ENCODE results near the gene CRELD1.
"Not testable (repeated sequence)": the region's sequence is repeated elsewhere in the genome, so short reads cannot be mapped to it uniquely, and the experiment has no call there.

Gene CRELD1

DNA sequence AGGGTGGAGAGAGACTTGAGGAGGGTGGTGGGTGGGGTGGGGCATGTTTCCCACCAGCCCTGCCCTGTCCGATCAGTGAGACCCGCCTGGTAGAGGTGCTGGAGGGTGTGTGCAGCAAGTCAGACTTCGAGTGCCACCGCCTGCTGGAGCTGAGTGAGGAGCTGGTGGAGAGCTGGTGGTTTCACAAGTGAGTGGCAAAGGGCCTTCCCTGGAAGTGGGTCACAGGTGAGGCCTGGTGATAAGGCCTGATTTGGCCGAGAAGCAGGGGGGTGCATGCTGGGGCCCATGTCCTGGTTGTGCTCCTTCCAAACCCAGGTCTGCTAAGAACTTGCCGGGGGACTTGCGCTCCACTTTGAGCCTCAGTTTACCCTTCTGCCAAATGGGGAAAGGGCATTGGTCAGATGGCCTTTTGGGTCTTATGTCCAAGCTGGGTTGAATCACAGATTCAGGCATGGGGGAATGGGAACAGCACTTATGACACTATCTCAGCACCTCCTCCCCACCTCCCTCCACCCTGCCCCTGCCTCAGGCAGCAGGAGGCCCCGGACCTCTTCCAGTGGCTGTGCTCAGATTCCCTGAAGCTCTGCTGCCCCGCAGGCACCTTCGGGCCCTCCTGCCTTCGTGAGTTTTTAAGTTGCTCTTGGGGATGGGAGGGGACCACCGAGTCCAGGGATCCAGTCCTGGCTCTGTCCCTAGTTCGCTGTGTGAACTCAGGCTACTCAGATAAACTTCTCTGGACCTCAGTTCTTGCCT is 4.0 kb downstream of the CRELD1 start:
- DNase-seq, result no peak

- DNase-seq, result no peak
Measured at GRCh38 chr3:9938966-9939365, 5.3 kb downstream of the CRELD1 start.

DNA sequence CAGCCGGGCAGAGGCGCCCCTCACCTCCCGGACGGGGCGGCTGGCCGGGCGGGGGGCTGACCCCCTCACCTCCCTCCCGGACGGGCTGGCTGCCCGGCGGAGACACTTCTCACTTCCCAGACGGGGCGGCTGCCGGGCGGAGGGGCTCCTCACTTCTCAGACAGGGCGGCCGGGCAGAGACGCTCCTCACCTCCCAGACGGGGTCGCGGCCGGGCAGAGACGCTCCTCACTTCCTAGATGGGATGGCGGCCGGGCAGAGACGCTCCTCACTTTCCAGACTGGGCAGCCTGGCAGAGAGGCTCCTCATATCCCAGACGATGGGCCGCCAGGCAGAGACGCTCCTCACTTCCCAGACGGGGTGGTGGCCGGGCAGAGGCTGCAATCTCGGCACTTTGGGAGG is 6.3 kb downstream of the CRELD1 start:
- not testable (repeated sequence) for DNase-seq

DNA sequence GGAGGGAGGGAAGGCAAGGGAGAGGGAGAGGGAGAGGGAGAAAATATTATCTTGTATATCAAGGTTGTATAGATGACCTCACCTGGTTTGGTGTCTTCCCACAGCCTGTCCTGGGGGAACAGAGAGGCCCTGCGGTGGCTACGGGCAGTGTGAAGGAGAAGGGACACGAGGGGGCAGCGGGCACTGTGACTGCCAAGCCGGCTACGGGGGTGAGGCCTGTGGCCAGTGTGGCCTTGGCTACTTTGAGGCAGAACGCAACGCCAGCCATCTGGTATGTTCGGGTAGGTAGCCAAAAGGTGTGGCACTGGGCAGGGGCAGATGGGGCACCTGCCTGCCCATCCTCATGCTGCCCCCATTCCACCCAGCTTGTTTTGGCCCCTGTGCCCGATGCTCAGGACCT is 7.1 kb downstream of the CRELD1 start:
- DNase-seq, result no peak

DNA sequence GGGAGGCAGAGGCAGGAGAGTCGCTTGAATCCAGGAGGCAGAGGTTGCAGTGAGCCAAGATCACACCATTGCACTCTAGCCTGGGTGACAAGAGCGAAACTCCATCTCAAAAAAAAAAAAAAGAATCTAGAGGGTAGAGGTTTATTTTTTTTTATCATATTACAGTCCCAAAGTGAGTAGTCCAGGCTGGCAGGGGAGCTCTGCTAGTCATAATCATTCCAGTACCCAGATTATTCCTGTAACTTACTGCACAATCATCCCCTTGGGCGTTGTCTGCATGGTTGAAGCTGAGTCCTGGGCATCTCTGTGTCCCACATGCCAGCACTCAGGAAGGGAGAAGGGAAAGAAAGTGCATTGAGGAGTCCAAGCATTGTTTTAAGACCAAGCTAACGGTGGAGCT is 8.5 kb downstream of the CRELD1 start:
- DNase-seq, result no peak

GRCh38 chr3:9942934-9943690 is 9.5 kb downstream of the CRELD1 start:
- DNase-seq, result no peak

- DNase-seq, result no peak
Measured at GRCh38 chr3:9944271-9944670, 10.6 kb downstream of the CRELD1 start.

DNA sequence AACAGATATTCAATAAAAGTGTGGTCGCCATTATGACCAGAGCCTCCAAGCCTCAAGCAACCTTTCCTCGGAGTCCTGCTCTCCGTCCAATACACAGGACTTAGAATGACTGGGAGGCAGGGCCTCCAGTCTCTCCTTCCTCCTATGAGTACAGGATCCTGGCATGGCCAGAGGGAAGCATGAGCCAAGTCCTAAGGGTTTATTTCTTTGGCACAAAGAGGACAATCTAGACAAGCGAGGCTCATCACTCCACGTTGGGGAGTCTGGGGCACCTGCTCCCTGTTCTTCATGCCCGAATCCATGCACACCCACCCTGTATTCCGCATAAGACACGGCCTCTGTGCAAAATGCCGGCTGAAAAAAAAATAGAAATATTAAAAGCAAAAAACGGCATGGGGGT is 11.7 kb downstream of the CRELD1 start:
- DNase-seq, result no peak

- peak; percentile 92 for DNase-seq
Measured at GRCh38 chr3:9946112-9947024, 12.7 kb downstream of the CRELD1 start.

GRCh38 chr3:9947025-9947995 is 13.7 kb downstream of the CRELD1 start:
- peak; percentile 37 for DNase-seq

GRCh38 chr3:9948586-9948985 is 15.0 kb downstream of the CRELD1 start:
- DNase-seq, result peak; percentile 50

DNA sequence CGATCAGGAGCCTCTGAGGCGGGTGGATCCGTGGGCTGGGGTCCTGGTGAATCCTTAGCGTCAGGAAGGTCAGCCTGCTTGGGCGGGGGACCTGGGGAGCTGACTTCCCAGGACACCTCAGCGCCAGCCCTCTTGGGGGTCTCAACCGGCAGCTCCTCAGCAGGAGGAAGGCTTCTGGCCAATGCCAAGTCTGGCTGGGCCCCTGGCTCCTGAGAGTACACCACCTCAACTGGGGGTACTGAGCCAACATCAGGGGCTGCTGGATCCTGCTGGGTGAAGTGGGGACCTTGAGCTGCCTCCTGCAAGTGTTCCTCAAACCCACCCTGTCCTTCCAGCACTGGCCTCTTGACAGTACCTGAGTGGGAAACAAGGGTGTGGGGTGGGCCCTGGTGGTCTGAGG is 15.5 kb downstream of the CRELD1 start:
- DNase-seq, result no peak

DNA sequence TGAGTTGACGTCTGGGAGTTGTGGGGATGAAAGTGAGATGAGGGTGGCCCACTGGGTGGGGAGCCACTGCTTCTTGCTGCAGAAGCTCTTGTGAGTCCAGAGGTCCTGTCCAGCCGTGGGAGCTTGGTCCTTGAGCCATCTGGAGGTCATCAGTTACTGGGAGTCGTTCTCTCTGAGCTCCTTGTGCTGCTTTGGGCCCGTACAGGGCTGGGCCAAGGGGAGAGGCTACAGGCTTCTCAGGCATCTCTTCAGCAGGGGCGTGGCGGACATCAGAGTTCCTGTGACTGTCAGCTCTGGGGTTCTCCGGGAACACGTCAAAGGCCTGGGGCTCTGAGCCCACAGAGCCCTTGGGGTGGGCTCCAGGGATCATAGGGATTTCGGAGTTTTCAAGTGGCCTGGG is 16.0 kb downstream of the CRELD1 start:
- DNase-seq, result no peak

- no peak for DNase-seq
Measured at GRCh38 chr3:9951126-9951525, 17.5 kb downstream of the CRELD1 start.

- no peak for DNase-seq
Measured at GRCh38 chr3:9951598-9951961, 17.9 kb downstream of the CRELD1 start.

DNA sequence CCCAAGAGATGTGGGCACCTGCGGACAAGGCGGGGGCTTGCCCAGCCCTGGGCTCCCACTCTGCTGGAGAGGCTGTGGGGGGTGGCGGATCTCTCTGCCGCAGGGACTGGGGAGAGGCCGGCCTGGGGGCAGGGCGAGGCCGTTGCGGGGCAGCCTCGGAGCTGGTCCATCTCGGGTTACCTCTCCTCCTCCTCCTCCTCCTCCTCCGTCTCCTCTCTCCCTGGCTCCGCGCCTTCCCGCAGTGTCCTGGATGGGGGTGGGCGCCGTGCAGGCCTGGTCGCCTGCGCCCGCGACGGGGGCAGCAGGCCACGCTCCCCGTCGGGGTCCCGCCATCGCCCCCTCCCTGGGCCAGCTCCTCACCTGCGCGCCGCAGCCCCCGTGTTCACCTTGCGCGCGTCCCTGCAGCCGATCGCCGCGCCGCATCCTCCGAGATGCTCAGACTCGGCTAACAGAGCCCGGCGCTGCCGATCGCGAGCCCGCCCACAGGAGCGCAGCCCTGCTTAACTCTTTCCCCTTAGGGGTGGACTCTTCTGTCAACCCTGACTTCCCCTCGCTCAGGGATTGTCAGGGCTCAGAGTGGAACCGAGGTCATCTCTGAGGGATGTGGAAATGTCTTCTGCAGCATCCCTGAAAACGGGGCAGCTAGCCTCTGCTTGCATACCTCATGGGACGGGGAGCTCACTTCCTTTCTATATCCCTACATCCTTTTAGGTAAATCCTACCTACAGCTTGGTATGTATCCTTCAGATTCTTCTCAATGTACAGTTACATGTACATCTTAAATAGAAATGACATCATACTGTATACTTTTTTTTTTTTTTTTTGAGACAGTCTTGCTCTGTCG is 18.6 kb downstream of the CRELD1 start, which contains the start of gene PRRT3:
TSS of gene PRRT3 (minus strand) at position 447 of the 844 bp plus-strand sequence. CDS start 2,293 bp downstream, outside the sequence.
- peak; percentile 85 for DNase-seq

DNA sequence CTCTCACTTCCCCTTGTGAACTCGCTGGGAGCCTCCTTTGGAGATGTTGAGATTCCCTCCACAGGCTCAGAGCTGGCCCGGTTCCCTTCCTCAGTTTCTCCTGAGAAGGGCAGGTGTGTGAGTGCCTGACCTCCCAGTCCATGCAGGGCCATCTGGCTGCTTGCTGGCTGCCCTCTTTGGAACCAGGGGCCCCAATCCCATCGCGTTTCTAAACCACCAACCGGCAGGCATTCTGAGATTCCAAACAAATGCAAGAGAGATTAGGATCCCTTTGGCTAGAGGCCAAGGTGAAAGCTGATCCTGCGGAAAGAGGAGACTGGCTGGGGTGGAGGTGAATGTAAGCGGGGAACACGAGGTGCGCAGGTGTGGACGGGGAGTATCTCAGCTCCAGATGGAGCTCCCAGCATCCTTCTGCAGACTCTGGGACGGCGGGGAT is 21.5 kb downstream of the CRELD1 start:
- peak; percentile 37 for DNase-seq

GRCh38 chr3:9955611-9956352 is 22.1 kb downstream of the CRELD1 start:
- peak; percentile 34 for DNase-seq

GRCh38 chr3:9957214-9957613 is 23.6 kb downstream of the CRELD1 start:
- DNase-seq, result no peak

DNA sequence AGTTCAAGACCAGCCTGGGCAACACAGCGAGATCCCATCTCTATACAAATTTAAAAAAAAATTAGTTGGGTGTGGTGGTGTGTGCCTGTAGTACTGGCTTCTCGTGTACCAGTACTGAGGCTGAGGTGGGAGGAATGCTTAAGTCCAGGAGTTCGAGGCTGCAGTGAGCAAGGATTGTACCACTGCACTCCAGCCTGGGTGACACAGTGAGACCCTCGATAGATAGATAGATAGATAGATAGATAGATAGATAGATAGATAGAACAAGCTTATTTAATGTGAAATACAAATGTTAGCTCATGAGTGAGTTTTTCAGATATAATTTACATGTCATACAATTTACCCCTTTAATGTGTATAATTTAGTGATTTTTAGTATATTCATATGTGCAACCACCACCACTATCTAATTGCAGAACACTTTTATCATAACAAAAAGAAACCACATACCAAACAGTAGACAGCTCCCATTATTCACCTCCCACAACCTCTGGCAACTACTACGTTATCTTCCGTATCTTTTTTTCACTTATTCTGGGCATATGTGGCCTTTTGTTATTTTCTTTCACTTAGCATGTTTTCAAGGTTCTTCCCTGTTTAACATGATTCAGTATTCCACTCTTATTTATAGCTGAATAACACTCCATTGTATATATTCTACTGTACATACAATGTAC is 31.7 kb downstream of the CRELD1 start:
- peak; percentile 27 for DNase-seq
